Liver (tissue), 9 donors: ENCODE measurements around the gene TSPOAP1. TPM values are rescaled to one million over a fixed set of nuclear protein-coding genes. Genes with fewer than 3 reads are reported as not detected.

Source experiments
- DNase-seq: peaks from one replicate; pipeline ENCODE4 v3.0.0-alpha.2; 2017; ENCODE audit warnings: low spot score
- H3K27ac ChIP-seq, 2 donors: one replicate each; pipeline ENCODE4 v1.7.0; 2013; ENCODE audit warnings: inconsistent platforms in 2 of 2, low read length in 2 of 2, control low read depth in 1 of 2, low read depth in 1 of 2, mild to moderate bottlenecking in 1 of 2
- H3K27me3 ChIP-seq, 4 donors: one replicate each; pipeline versions ENCODE4 v1.6.1 to v1.7.0; 2013; ENCODE audit warnings: low read length in 3 of 4, inconsistent platforms in 1 of 4, mild to moderate bottlenecking in 1 of 4, moderate library complexity in 1 of 4; ENCODE audit not compliant: control insufficient read depth in 4 of 4, insufficient read depth in 4 of 4
- H3K36me3 ChIP-seq, 4 donors: one replicate each; pipeline versions ENCODE4 v1.6.1 to v1.7.0; 2013; ENCODE audit warnings: low read length in 3 of 4, mild to moderate bottlenecking in 3 of 4, low read depth in 1 of 4, moderate library complexity in 1 of 4; ENCODE audit not compliant: control insufficient read depth in 4 of 4, insufficient read depth in 3 of 4
- H3K4me1 ChIP-seq, 4 donors: one replicate each; pipeline versions ENCODE4 v1.6.1 to v1.7.0; 2013; ENCODE audit warnings: low read length in 3 of 4, mild to moderate bottlenecking in 3 of 4, moderate library complexity in 1 of 4; ENCODE audit not compliant: control insufficient read depth in 4 of 4, insufficient read depth in 4 of 4
- H3K4me3 ChIP-seq, 3 donors: one replicate each; pipeline versions ENCODE4 v1.6.1 to v1.7.0; 2013; ENCODE audit warnings: low read length in 3 of 3, control low read depth in 1 of 3, low read depth in 1 of 3, mild to moderate bottlenecking in 1 of 3
- H3K9ac ChIP-seq, 2 donors: one replicate each; pipeline ENCODE4 v1.7.0; 2013; ENCODE audit warnings: low read length in 2 of 2, mild to moderate bottlenecking in 2 of 2, moderate library complexity in 2 of 2, control low read depth in 1 of 2, low read depth in 1 of 2
- H3K9me3 ChIP-seq, 4 donors: one replicate each; pipeline versions ENCODE4 v1.6.1 to v1.7.0; 2013; ENCODE audit warnings: low read length in 3 of 4; ENCODE audit not compliant: control insufficient read depth in 4 of 4
- ATF3 ChIP-seq: IDR thresholded peaks from 2 replicates; pipeline ENCODE4 v1.6.1; 2016; ENCODE audit warnings: antibody characterized with exemption
- EGR1 ChIP-seq, 2 donors: IDR thresholded peaks; 2 replicates each; pipeline ENCODE4 v1.6.1; 2016 to 2018; ENCODE audit warnings: antibody characterized with exemption in 2 of 2, low read depth in 2 of 2
- FOXA1 ChIP-seq: IDR thresholded peaks from 2 replicates; pipeline ENCODE4 v1.6.1; 2016; ENCODE audit warnings: antibody characterized with exemption
- FOXA2 ChIP-seq: IDR thresholded peaks from 2 replicates; pipeline ENCODE4 v1.6.1; 2016; ENCODE audit warnings: antibody characterized with exemption
- GABPA ChIP-seq, 2 donors: IDR thresholded peaks in 1 of 2; conservative IDR thresholded peaks in 1 of 2; 2 replicates each; pipeline ENCODE4 v1.6.1; 2016; ENCODE audit warnings: antibody characterized with exemption in 2 of 2, mild to moderate bottlenecking in 1 of 2, moderate library complexity in 1 of 2
- HNF4A ChIP-seq, 2 donors: conservative IDR thresholded peaks; 2 replicates each; pipeline ENCODE4 v1.6.1; 2016; ENCODE audit warnings: antibody characterized with exemption in 2 of 2, mild to moderate bottlenecking in 2 of 2
- HNF4G ChIP-seq: IDR thresholded peaks from 2 replicates; pipeline ENCODE4 v1.6.1; 2016; ENCODE audit warnings: antibody characterized with exemption
- NR2F2 ChIP-seq: IDR thresholded peaks from 2 replicates; pipeline ENCODE4 v1.6.1; 2016; ENCODE audit warnings: antibody characterized with exemption
- RAD21 ChIP-seq, 2 donors: IDR thresholded peaks; 2 replicates each; pipeline ENCODE4 v1.6.1; 2016; ENCODE audit warnings: antibody characterized with exemption in 2 of 2, mild to moderate bottlenecking in 2 of 2
- REST ChIP-seq: IDR thresholded peaks from 2 replicates; pipeline ENCODE4 v1.6.1; 2016; ENCODE audit warnings: antibody characterized with exemption, mild to moderate bottlenecking
- RXRA ChIP-seq, 2 donors: IDR thresholded peaks; 2 replicates each; pipeline ENCODE4 v1.6.1; 2017 to 2018; ENCODE audit warnings: antibody characterized with exemption in 2 of 2, mild to moderate bottlenecking in 1 of 2
- SP1 ChIP-seq: IDR thresholded peaks from 2 replicates; pipeline ENCODE4 v1.6.1; 2018; ENCODE audit warnings: antibody characterized with exemption, mild to moderate bottlenecking
- TAF1 ChIP-seq: conservative IDR thresholded peaks from 2 replicates; pipeline ENCODE4 v1.6.1; 2016; ENCODE audit warnings: antibody characterized with exemption, mild to moderate bottlenecking
- YY1 ChIP-seq: IDR thresholded peaks from 2 replicates; pipeline ENCODE4 v1.6.1; 2016; ENCODE audit warnings: antibody characterized with exemption, mild to moderate bottlenecking
- WGBS: extraction: QIAGEN DNeasy Blood & Tissue Kit; methylation state at CpG from one replicate; pipeline ENCODE4 v1.1.7; 2013; 5-methylcytosine and 5-hydroxymethylcytosine counted together
- polyA plus RNA-seq, 2 donors: library from polyadenylated mRNA; stranded (reverse) in 1 of 2; unstranded in 1 of 2; fragments of 200-250 nt in 1 of 2; fragments of >200 nt in 1 of 2; fragmentation: Nextera tagmentation in 1 of 2; extraction: Ambion mirVana in 1 of 2; gene quantifications; one replicate each; pipeline versions ENCODE4 v1.2.1 to v1.2.3, GENCODE V29; 2013 to 2015
- total RNA-seq, 2 donors: library from RNA; depleted of rRNA; stranded (reverse); fragments of >200 nt; gene quantifications; one replicate each; pipeline ENCODE4 v1.2.3, GENCODE V29; 2014
- TF ChIP-seq, protein P1 (sequence below): IDR thresholded peaks from 2 replicates; pipeline ENCODE4 v1.6.1; 2016; ENCODE audit warnings: antibody characterized with exemption
- TF ChIP-seq, protein P2 (sequence below): IDR thresholded peaks from 2 replicates; pipeline ENCODE4 v1.6.1; 2016; ENCODE audit warnings: antibody characterized with exemption
- TF ChIP-seq, protein P3 (sequence below): fragments of 150-350 bp; IDR thresholded peaks from 2 replicates; pipeline ENCODE4 v1.5.1; 2017; ENCODE audit warnings: improper control_type of control experiment, low read depth, low read length; ENCODE audit not compliant: missing input control
- donor health status: healthy.
- donor health status: healthy.
- donor health status: healthy.
- donor health status: healthy.
- donor health status: healthy.

TSPOAP1 gene
- total and polyA plus RNA-seq, 4 donors, result 1.5 to 4.6 (median 2.6) TPM

GRCh38 chr17:58339755-58340404 lies 11.3 kb upstream of the TSPOAP1 start:
- Histone ChIP-seq H3K27me3 (no peaks in the 10 kb centered on the region), H3K9ac (peak overlapping the region in 1 of 2 donors; percentile 33), H3K4me1 (peaks cover 0 to 7% (median 2%) of the 10 kb centered on the region in 4 donors), H3K27ac (peak overlapping the region; percentile 76 to 86), H3K4me3 (no peak overlapping the region), H3K36me3 (peaks cover 0 to 10% (median 5%) of the 10 kb centered on the region in 4 donors), H3K9me3 (no peaks in the 10 kb centered on the region)
- TF ChIP-seq YY1 (no peak), HNF4G (no peak), SP1 (no peak), NR2F2 (no peak), EGR1 (IDR thresholded peaks at IDR 0.05; ENCODE audit: low read depth in 2 of 2) (no peak), RXRA (IDR thresholded peaks at IDR 0.05) (no peak), REST (no peak), FOXA2 (no peak), GABPA (IDR thresholded peaks at IDR 0.05 in 1 of 2, conservative IDR thresholded peaks at IDR 0.05 in 1 of 2) (no peak), HNF4A (conservative IDR thresholded peaks at IDR 0.05) (no peak), ATF3 (no peak), RAD21 (IDR thresholded peaks at IDR 0.05) (no peak), FOXA1 (no peak), TAF1 (no peak)
- TF ChIP-seq, protein P1, sequence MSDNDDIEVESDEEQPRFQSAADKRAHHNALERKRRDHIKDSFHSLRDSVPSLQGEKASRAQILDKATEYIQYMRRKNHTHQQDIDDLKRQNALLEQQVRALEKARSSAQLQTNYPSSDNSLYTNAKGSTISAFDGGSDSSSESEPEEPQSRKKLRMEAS, result no peak
- TF ChIP-seq, protein P2, sequence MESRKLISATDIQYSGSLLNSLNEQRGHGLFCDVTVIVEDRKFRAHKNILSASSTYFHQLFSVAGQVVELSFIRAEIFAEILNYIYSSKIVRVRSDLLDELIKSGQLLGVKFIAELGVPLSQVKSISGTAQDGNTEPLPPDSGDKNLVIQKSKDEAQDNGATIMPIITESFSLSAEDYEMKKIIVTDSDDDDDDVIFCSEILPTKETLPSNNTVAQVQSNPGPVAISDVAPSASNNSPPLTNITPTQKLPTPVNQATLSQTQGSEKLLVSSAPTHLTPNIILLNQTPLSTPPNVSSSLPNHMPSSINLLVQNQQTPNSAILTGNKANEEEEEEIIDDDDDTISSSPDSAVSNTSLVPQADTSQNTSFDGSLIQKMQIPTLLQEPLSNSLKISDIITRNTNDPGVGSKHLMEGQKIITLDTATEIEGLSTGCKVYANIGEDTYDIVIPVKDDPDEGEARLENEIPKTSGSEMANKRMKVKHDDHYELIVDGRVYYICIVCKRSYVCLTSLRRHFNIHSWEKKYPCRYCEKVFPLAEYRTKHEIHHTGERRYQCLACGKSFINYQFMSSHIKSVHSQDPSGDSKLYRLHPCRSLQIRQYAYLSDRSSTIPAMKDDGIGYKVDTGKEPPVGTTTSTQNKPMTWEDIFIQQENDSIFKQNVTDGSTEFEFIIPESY, result no peak
- TF ChIP-seq, protein P3, sequence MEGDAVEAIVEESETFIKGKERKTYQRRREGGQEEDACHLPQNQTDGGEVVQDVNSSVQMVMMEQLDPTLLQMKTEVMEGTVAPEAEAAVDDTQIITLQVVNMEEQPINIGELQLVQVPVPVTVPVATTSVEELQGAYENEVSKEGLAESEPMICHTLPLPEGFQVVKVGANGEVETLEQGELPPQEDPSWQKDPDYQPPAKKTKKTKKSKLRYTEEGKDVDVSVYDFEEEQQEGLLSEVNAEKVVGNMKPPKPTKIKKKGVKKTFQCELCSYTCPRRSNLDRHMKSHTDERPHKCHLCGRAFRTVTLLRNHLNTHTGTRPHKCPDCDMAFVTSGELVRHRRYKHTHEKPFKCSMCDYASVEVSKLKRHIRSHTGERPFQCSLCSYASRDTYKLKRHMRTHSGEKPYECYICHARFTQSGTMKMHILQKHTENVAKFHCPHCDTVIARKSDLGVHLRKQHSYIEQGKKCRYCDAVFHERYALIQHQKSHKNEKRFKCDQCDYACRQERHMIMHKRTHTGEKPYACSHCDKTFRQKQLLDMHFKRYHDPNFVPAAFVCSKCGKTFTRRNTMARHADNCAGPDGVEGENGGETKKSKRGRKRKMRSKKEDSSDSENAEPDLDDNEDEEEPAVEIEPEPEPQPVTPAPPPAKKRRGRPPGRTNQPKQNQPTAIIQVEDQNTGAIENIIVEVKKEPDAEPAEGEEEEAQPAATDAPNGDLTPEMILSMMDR, result no peak
- 90% methylated on average over 6 of the region's 6 CpGs for WGBS
- no peak for DNase-seq
